Activated naive CD4-positive, alpha-beta T cell treated with anti-CD3 and anti-CD28 coated beads, Interleukin-2, amount 50 U/mL, for 72 hours (primary cell): ENCODE results near the gene PSMC2. TPM values are rescaled to one million over a fixed set of nuclear protein-coding genes. Genes with fewer than 3 reads are reported as not detected.

Experiments
- ATAC-seq, 2 donors: fragments of 150-1000 bp; cut with Tn5 transposase; 2 replicates each; pipeline ENCODE4 v1.10.0; 2021; ENCODE audit warnings: mild to moderate bottlenecking in 2 of 2, moderate library complexity in 2 of 2
- DNase-seq, 2 donors: peaks; one replicate each; pipeline ENCODE4 v3.0.0; 2021 to 2022; ENCODE audit warnings: low spot score in 2 of 2
- H3K27ac Mint-ChIP-seq, 2 donors: one replicate each; pipeline ENCODE4 v1.8.0; 2022; ENCODE audit warnings: mild to moderate bottlenecking in 2 of 2, mixed read lengths in 2 of 2
- H3K36me3 Mint-ChIP-seq, 2 donors: one replicate each; pipeline ENCODE4 v1.8.0; 2022; ENCODE audit warnings: mixed read lengths in 2 of 2
- H3K9me3 Mint-ChIP-seq, 2 donors: one replicate each; pipeline ENCODE4 v1.8.0; 2022; ENCODE audit warnings: mixed read lengths in 2 of 2
- total RNA-seq, 2 donors: library from RNA; stranded (reverse); gene quantifications; one replicate each; pipeline ENCODE4 v1.2.3, GENCODE V29; 2022

Gene PSMC2
- total RNA-seq, 2 donors from 2014 or later, result 121 to 138 TPM

- Mint-ChIP-seq H3K9me3 (no peaks in the 10 kb centered on the region), H3K36me3 (peaks cover 31 to 43% of the 10 kb centered on the region in 2 donors), H3K27ac (peak overlapping the region; percentile 97 to 99)
- ATAC-seq (no peak), DNase-seq (no peak)
These were observed 1.0 kb downstream of the PSMC2 start for GRCh38 chr7:103348452-103348851.

GRCh38 chr7:103348959-103349358, 1.5 kb downstream of the PSMC2 start:
- no peaks in the 10 kb centered on the region for H3K9me3 Mint-ChIP-seq
- ATAC-seq (no peak), DNase-seq (no peak)
- H3K27ac Mint-ChIP-seq, result peak overlapping the region; percentile 4 to 97
- peaks cover 27 to 38% of the 10 kb centered on the region in 2 donors for H3K36me3 Mint-ChIP-seq

- peak overlapping the region; percentile 16 to 97 for H3K27ac Mint-ChIP-seq
- no peaks in the 10 kb centered on the region for H3K9me3 Mint-ChIP-seq
- peaks cover 22 to 32% of the 10 kb centered on the region in 2 donors for H3K36me3 Mint-ChIP-seq
- DNase-seq, result no peak
- ATAC-seq, result peak in 1 of 2 donors; percentile 8
These were observed 2.4 kb downstream of the PSMC2 start for GRCh38 chr7:103349805-103350204.

GRCh38 chr7:103369432-103369831, 22.0 kb downstream of the PSMC2 start:
- DNase-seq, result no peak
- peaks cover 8 to 16% of the 10 kb centered on the region in 2 donors for H3K36me3 Mint-ChIP-seq

GRCh38 chr7:103373866-103374643, 26.6 kb downstream of the PSMC2 start:
- Mint-ChIP-seq H3K27ac (no peak overlapping the region), H3K36me3 (no peaks in the 10 kb centered on the region), H3K9me3 (no peaks in the 10 kb centered on the region)
- ATAC-seq (no peak), DNase-seq (no peak)

More at GRCh38 chr7:103369432-103369831, 22.0 kb downstream of the PSMC2 start:
- H3K9me3 Mint-ChIP-seq, result no peaks in the 10 kb centered on the region
- no peak overlapping the region for H3K27ac Mint-ChIP-seq
- ATAC-seq, result no peak

- no peaks in the 10 kb centered on the region for H3K36me3 Mint-ChIP-seq
- no peaks in the 10 kb centered on the region for H3K9me3 Mint-ChIP-seq
- DNase-seq (no peak), ATAC-seq (no peak)
- no peak overlapping the region for H3K27ac Mint-ChIP-seq
These were observed 32.0 kb downstream of the PSMC2 start for GRCh38 chr7:103379270-103379975.

GRCh38 chr7:103380395-103381191, 33.1 kb downstream of the PSMC2 start:
- no peaks in the 10 kb centered on the region for H3K9me3 Mint-ChIP-seq
- DNase-seq (no peak), ATAC-seq (no peak)
- no peaks in the 10 kb centered on the region for H3K36me3 Mint-ChIP-seq
- no peak overlapping the region for H3K27ac Mint-ChIP-seq

GRCh38 chr7:103381280-103382031, 34.0 kb downstream of the PSMC2 start:
- Mint-ChIP-seq H3K9me3 (no peaks in the 10 kb centered on the region), H3K27ac (no peak overlapping the region), H3K36me3 (no peaks in the 10 kb centered on the region)
- ATAC-seq (no peak), DNase-seq (no peak)

- Mint-ChIP-seq H3K9me3 (no peaks in the 10 kb centered on the region), H3K36me3 (no peaks in the 10 kb centered on the region), H3K27ac (no peak overlapping the region)
- DNase-seq (no peak), ATAC-seq (no peak)
These were observed 34.6 kb downstream of the PSMC2 start for GRCh38 chr7:103382032-103382402.

- DNase-seq (no peak), ATAC-seq (no peak)
- Mint-ChIP-seq H3K36me3 (no peaks in the 10 kb centered on the region), H3K9me3 (no peaks in the 10 kb centered on the region), H3K27ac (no peak overlapping the region)
These were observed 39.8 kb downstream of the PSMC2 start for GRCh38 chr7:103387242-103387641.

- H3K36me3 Mint-ChIP-seq, result no peaks in the 10 kb centered on the region
- no peak for DNase-seq
- no peak for ATAC-seq
- no peak overlapping the region for H3K27ac Mint-ChIP-seq
- no peaks in the 10 kb centered on the region for H3K9me3 Mint-ChIP-seq
These were observed 41.2 kb downstream of the PSMC2 start for GRCh38 chr7:103388469-103389140.

GRCh38 chr7:103389263-103389662, 41.8 kb downstream of the PSMC2 start:
- H3K9me3 Mint-ChIP-seq, result no peaks in the 10 kb centered on the region
- ATAC-seq, result no peak

GRCh38 chr7:103391150-103391549, 43.7 kb downstream of the PSMC2 start:
- no peaks in the 10 kb centered on the region for H3K9me3 Mint-ChIP-seq
- DNase-seq (no peak), ATAC-seq (no peak)
- H3K36me3 Mint-ChIP-seq, result no peaks in the 10 kb centered on the region
- no peak overlapping the region for H3K27ac Mint-ChIP-seq

More at GRCh38 chr7:103389263-103389662, 41.8 kb downstream of the PSMC2 start:
- no peak for DNase-seq
- H3K27ac Mint-ChIP-seq, result no peak overlapping the region
- no peaks in the 10 kb centered on the region for H3K36me3 Mint-ChIP-seq

- DNase-seq, result no peak
- ATAC-seq, result no peak
- Mint-ChIP-seq H3K9me3 (no peaks in the 10 kb centered on the region), H3K36me3 (no peaks in the 10 kb centered on the region), H3K27ac (no peak overlapping the region)
These were observed 44.5 kb downstream of the PSMC2 start for GRCh38 chr7:103391976-103392375.

GRCh38 chr7:103394566-103394965, 47.1 kb downstream of the PSMC2 start:
- DNase-seq, result no peak
- no peaks in the 10 kb centered on the region for H3K36me3 Mint-ChIP-seq
- H3K27ac Mint-ChIP-seq, result no peak overlapping the region
- no peaks in the 10 kb centered on the region for H3K9me3 Mint-ChIP-seq
- ATAC-seq, result no peak

GRCh38 chr7:103395071-103395470, 47.6 kb downstream of the PSMC2 start:
- no peak for ATAC-seq
- Mint-ChIP-seq H3K27ac (no peak overlapping the region), H3K36me3 (no peaks in the 10 kb centered on the region), H3K9me3 (no peaks in the 10 kb centered on the region)
- DNase-seq, result no peak
